Loucy (cell line): ENCODE results near the gene CCDC121.

Source experiments
- H2AFZ ChIP-seq: fragments of 200-600 bp; sonication (generic); 2 replicates; pipeline ENCODE4 v1.6.0; 2016; ENCODE audit warnings: antibody characterized with exemption, mild to moderate bottlenecking, low read length, moderate library complexity
- H3F3A ChIP-seq: fragments of 200-600 bp; 2 replicates; pipeline ENCODE4 v1.6.0; 2016; ENCODE audit warnings: antibody characterized with exemption, low read depth, mild to moderate bottlenecking
- H3K27me3 ChIP-seq: fragments of 200-600 bp; sonication (generic); 2 replicates; pipeline ENCODE4 v1.6.1; 2014; ENCODE audit warnings: low read length, mild to moderate bottlenecking; ENCODE audit not compliant: insufficient read depth, poor library complexity, severe bottlenecking
- H3K36me3 ChIP-seq: fragments of 200-600 bp; sonication (generic); 2 replicates; pipeline ENCODE4 v1.6.1; 2016; ENCODE audit warnings: low read length; ENCODE audit not compliant: insufficient read depth
- H3K4me1 ChIP-seq: fragments of 200-600 bp; sonication (generic); 2 replicates; pipeline ENCODE4 v1.5.1; 2014; ENCODE audit warnings: low read length, mild to moderate bottlenecking; ENCODE audit not compliant: insufficient read depth, poor library complexity, severe bottlenecking
- H3K4me2 ChIP-seq: fragments of 200-600 bp; sonication (generic); 2 replicates; pipeline ENCODE4 v1.6.0; 2014; ENCODE audit warnings: antibody characterized with exemption, low read length, low read depth, mild to moderate bottlenecking; ENCODE audit not compliant: poor library complexity, severe bottlenecking
- H3K4me3 ChIP-seq: fragments of 200-600 bp; sonication (generic); 2 replicates; pipeline ENCODE4 v1.5.1; 2014; ENCODE audit warnings: low read length, mild to moderate bottlenecking, mixed read lengths; ENCODE audit not compliant: poor library complexity, severe bottlenecking
- H3K79me2 ChIP-seq: fragments of 200-600 bp; sonication (generic); 2 replicates; pipeline ENCODE4 v1.6.1; 2014; ENCODE audit warnings: low read length; ENCODE audit not compliant: insufficient read depth
- H3K9ac ChIP-seq: fragments of 200-600 bp; sonication (generic); 2 replicates; pipeline ENCODE4 v1.6.0; 2014; ENCODE audit warnings: mild to moderate bottlenecking, low read depth, low read length, moderate library complexity; ENCODE audit not compliant: poor library complexity, severe bottlenecking
- H3K9me2 ChIP-seq: fragments of 200-600 bp; sonication (generic); replicated peaks from 2 replicates; pipeline ENCODE4 v1.6.1; 2016; ENCODE audit warnings: low read depth, low read length, mixed read lengths
- H3K9me3 ChIP-seq: fragments of 200-600 bp; sonication (generic); 2 replicates; pipeline ENCODE4 v1.6.1; 2014; ENCODE audit warnings: mild to moderate bottlenecking, antibody characterized with exemption, low read length, low read depth; ENCODE audit not compliant: insufficient read depth
- H4K20me1 ChIP-seq: fragments of 200-600 bp; sonication (generic); 2 replicates; pipeline ENCODE4 v1.6.0; 2014; ENCODE audit warnings: antibody characterized with exemption, low read length, mild to moderate bottlenecking; ENCODE audit not compliant: insufficient read depth, poor library complexity, severe bottlenecking
- EZH2phosphoT487 ChIP-seq: fragments of 200-600 bp; IDR thresholded peaks from 2 replicates; pipeline ENCODE4 v1.6.1; 2018; ENCODE audit warnings: antibody characterized with exemption, mild to moderate bottlenecking, moderate library complexity, borderline replicate concordance
- TF ChIP-seq, protein P1 (sequence below): fragments of 200-600 bp; sonication (generic); conservative IDR thresholded peaks from 2 replicates; pipeline ENCODE4 v1.5.1; 2014; ENCODE audit warnings: mild to moderate bottlenecking, antibody characterized with exemption, low read length

Gene CCDC121

DNA sequence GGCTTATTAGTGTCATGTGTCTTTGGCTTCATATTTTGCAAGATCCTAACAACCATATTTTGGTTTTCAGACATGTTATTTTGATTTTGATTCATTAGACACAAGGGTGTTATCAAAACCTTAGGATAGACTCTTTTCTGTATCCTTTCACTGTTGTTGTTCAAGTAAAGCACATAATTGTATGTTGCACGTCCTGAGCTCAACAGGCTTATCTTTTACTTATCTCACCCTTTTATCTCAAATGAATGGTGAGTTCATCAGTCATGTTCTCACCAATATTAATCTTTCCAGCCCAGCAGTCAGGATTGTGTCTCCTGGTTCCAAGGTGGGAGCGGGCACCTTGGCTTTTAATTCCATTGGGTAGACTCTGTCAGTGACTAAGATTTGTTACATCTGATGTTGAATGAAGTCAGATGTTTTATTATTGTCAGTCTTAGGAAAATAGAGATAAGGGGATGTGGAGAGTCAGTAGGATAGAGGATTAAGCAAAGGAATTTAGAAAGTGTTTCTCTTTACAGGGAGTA is 12.0 kb upstream of the CCDC121 start:
- no peak overlapping the region for H2AFZ ChIP-seq
- H3K4me1 ChIP-seq: no peaks in the 10 kb centered on the region
- peaks cover 56% of the 10 kb centered on the region; the same call in 1 of the 2 replicates for H3K36me3 ChIP-seq
- H3F3A ChIP-seq: no peaks in the 10 kb centered on the region
- H4K20me1 ChIP-seq: no peaks in the 10 kb centered on the region
- H3K4me3 ChIP-seq: no peak overlapping the region
- TF ChIP-seq EZH2phosphoT487: no peak
- TF ChIP-seq, protein P1, sequence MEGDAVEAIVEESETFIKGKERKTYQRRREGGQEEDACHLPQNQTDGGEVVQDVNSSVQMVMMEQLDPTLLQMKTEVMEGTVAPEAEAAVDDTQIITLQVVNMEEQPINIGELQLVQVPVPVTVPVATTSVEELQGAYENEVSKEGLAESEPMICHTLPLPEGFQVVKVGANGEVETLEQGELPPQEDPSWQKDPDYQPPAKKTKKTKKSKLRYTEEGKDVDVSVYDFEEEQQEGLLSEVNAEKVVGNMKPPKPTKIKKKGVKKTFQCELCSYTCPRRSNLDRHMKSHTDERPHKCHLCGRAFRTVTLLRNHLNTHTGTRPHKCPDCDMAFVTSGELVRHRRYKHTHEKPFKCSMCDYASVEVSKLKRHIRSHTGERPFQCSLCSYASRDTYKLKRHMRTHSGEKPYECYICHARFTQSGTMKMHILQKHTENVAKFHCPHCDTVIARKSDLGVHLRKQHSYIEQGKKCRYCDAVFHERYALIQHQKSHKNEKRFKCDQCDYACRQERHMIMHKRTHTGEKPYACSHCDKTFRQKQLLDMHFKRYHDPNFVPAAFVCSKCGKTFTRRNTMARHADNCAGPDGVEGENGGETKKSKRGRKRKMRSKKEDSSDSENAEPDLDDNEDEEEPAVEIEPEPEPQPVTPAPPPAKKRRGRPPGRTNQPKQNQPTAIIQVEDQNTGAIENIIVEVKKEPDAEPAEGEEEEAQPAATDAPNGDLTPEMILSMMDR: no peak
- H3K9me3 ChIP-seq: no peaks in the 10 kb centered on the region
- no peak overlapping the region for H3K4me2 ChIP-seq
- no peaks in the 10 kb centered on the region for H3K9me2 ChIP-seq
- no peaks in the 10 kb centered on the region for H3K27me3 ChIP-seq
- H3K79me2 ChIP-seq: no peaks in the 10 kb centered on the region
- H3K9ac ChIP-seq: no peak overlapping the region

- H3K36me3 ChIP-seq: peaks cover 71% of the 10 kb centered on the region
- H3K9me2 ChIP-seq: no peaks in the 10 kb centered on the region
- H3F3A ChIP-seq: no peaks in the 10 kb centered on the region
- H2AFZ ChIP-seq: no peak overlapping the region
- no peaks in the 10 kb centered on the region for H4K20me1 ChIP-seq
- H3K27me3 ChIP-seq: no peaks in the 10 kb centered on the region
- no peaks in the 10 kb centered on the region for H3K9me3 ChIP-seq
- TF ChIP-seq, protein P1: no peak
- no peak for TF ChIP-seq EZH2phosphoT487
- H3K79me2 ChIP-seq: no peaks in the 10 kb centered on the region
- H3K4me1 ChIP-seq: no peaks in the 10 kb centered on the region
- no peak overlapping the region for H3K4me3 ChIP-seq
- no peak overlapping the region for H3K4me2 ChIP-seq
- H3K9ac ChIP-seq: no peak overlapping the region
These were observed 9.9 kb upstream of the CCDC121 start for GRCh38 chr2:27638709-27639108.

DNA sequence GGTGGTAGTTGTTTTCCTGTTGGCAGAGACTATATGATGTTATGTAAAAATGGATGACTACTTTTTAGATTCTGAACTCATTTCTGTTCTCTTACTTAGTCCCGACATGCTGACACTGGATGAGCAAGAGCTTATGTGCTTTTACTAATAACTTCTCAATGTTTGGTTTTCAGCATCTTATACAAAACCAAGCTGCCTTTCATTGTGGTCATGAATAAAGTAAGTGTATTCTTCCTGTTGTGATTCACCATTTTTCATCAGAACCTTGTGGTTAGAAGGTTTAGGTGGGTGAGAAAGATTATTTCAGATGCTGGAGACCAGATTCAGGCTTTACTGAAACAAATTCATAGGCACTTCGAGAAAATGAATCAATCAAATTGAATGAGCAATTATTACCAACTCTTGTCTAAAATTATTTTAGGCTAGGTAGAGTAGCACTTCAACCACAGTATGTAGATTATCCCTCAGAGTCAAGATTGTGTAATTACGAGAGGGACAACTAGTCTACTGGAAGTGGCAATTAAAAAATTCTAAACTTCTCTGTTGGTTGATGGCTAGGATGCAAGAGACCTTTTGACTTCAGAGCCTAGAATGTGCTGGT is 9.3 kb upstream of the CCDC121 start:
- Histone ChIP-seq H4K20me1 (no peaks in the 10 kb centered on the region), H3K79me2 (no peaks in the 10 kb centered on the region), H2AFZ (no peak overlapping the region), H3K9ac (no peak overlapping the region), H3K36me3 (peaks cover 69% of the 10 kb centered on the region), H3K9me3 (no peaks in the 10 kb centered on the region), H3K4me3 (no peak overlapping the region), H3K4me1 (no peaks in the 10 kb centered on the region), H3K9me2 (no peaks in the 10 kb centered on the region), H3F3A (no peaks in the 10 kb centered on the region), H3K4me2 (no peak overlapping the region), H3K27me3 (no peaks in the 10 kb centered on the region)
- TF ChIP-seq, protein P1: no peak
- TF ChIP-seq EZH2phosphoT487: no peak
